AG10803 (cell line): Measurements from ENCODE around the gene CLPTM1L.
"Not testable (repeated sequence)": the region's sequence is repeated elsewhere in the genome, so short reads cannot be mapped to it uniquely, and the experiment has no call there.

Source experiments
- DNase-seq: peaks from one replicate; pipeline ENCODE4 v3.0.0; 2010; ENCODE audit warnings: low read depth
- H3K4me3 ChIP-seq: 2 replicates; pipeline ENCODE4 v1.5.1; 2011; ENCODE audit warnings: mild to moderate bottlenecking, low read length, control low read depth
- CTCF ChIP-seq: conservative IDR thresholded peaks from 2 replicates; pipeline ENCODE4 v1.5.1; 2011; ENCODE audit warnings: mild to moderate bottlenecking, low read length, control low read depth, inconsistent platforms

Gene CLPTM1L

GRCh38 chr5:1294835-1295649, 49.9 kb downstream of the CLPTM1L start, which contains the start of gene TERT:
TERT (minus strand) TSS chr5:1295068; CDS start chr5:1294989, 79 bp downstream.
- DNase-seq, result no peak
- H3K4me3 ChIP-seq, result no peak within 1 kb of the TSS
- no peak for TF ChIP-seq CTCF

- no peak for TF ChIP-seq CTCF
- no peak overlapping the region for H3K4me3 ChIP-seq
- no peak for DNase-seq
These were observed 50.6 kb downstream of the CLPTM1L start for GRCh38 chr5:1294206-1294834.

- no peak for DNase-seq
- TF ChIP-seq CTCF, result no peak
- H3K4me3 ChIP-seq, result no peak overlapping the region
These were observed 51.3 kb downstream of the CLPTM1L start for GRCh38 chr5:1293416-1294205.

DNA sequence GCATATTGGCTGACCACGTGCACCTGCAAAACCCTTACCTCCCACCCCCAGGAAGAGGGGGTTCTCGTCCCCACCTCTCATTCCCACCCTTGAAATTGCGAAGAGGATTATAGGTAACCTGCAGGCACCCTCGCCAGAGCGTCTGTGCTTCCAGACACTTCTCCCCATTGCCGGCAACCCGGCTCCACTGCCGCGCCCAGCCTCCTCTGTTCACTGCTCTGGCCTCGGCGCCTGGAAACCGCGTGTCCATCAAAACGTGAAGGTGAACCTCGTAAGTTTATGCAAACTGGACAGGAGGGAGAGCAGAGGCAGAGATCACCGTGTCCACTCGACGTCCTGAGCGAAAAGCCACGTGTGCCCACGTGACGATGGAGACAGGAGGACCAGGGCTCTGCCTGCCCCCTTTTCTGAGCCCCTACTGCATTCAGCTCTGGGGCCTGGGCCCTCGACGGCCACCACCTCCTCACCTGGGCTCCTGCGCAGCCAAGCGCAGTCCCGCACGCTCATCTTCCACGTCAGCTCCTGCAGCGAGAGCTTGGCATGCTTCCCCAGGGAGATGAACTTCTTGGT, 52.0 kb downstream of the CLPTM1L start:
- DNase-seq, result no peak
- no peak for TF ChIP-seq CTCF
- H3K4me3 ChIP-seq, result no peak overlapping the region

DNA sequence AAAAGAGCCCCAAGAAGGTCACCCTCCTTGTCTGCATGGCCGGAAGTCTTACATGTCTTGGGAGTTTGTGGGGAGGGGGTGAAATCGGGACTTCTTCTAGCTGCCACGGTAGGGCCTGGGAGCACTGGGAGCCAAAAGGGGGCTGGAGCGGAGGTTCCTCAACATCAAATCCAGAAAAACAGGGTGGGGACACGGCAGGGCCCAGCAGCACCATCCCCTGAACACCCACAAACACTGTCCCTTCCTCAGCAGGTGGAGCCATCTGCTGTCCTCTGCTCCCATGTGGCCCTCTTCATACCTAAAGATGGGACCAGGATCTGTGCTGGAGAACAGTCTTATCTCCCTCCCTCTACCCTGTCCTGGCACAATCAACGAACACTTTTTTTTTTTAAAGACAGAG, 52.8 kb downstream of the CLPTM1L start:
- no peak for TF ChIP-seq CTCF
- no peak for DNase-seq
- H3K4me3 ChIP-seq, result no peak overlapping the region

GRCh38 chr5:1291611-1292080, 53.3 kb downstream of the CLPTM1L start:
- TF ChIP-seq CTCF, result no peak
- no peak for DNase-seq
- H3K4me3 ChIP-seq, result no peak overlapping the region

- not testable (repeated sequence) for DNase-seq, H3K4me3 ChIP-seq
These were observed 53.9 kb downstream of the CLPTM1L start for GRCh38 chr5:1290956-1291355.

- H3K4me3 ChIP-seq, DNase-seq: not testable (repeated sequence)
These were observed 55.3 kb downstream of the CLPTM1L start for GRCh38 chr5:1289559-1289958.
